SU-DHL-6 (cell line): ENCODE data around the gene ICAM4.

ENCODE experiments used
- H2AFZ ChIP-seq: fragments of 200-600 bp; sonication (generic); 2 replicates; pipeline ENCODE4 v1.6.1; 2014; ENCODE audit warnings: low read depth, mild to moderate bottlenecking, moderate library complexity, mixed read lengths, antibody characterized with exemption, low read length; ENCODE audit not compliant: severe bottlenecking
- H3F3A ChIP-seq: fragments of 200-600 bp; shearing (Covaris generic); 2 replicates; pipeline ENCODE4 v1.6.0; 2016; ENCODE audit warnings: antibody characterized with exemption, mild to moderate bottlenecking; ENCODE audit not compliant: insufficient read depth
- H3K27ac ChIP-seq: fragments of 200-600 bp; sonication (generic); 2 replicates; pipeline ENCODE4 v1.5.1; 2016; ENCODE audit warnings: low read depth, mild to moderate bottlenecking, low read length, moderate library complexity, mixed read lengths
- H3K27me3 ChIP-seq: fragments of 200-600 bp; sonication (generic), shearing (Covaris generic); 2 replicates; pipeline ENCODE4 v1.6.0; 2014; ENCODE audit warnings: mild to moderate bottlenecking, low read length
- H3K36me3 ChIP-seq: fragments of 200-600 bp; sonication (generic); 2 replicates; pipeline ENCODE4 v1.6.1; 2014; ENCODE audit warnings: mild to moderate bottlenecking, low read length, mixed read lengths
- H3K4me2 ChIP-seq: fragments of 300-600, 200-600 bp; shearing (Covaris generic), sonication (generic); 2 replicates; pipeline ENCODE4 v1.6.0; 2014; ENCODE audit warnings: low read length, low read depth, mild to moderate bottlenecking; ENCODE audit not compliant: poor library complexity, severe bottlenecking
- H3K4me3 ChIP-seq: fragments of 200-600 bp; sonication (generic); 2 replicates; pipeline ENCODE4 v1.5.1; 2014; ENCODE audit warnings: antibody characterized with exemption, low read length, mild to moderate bottlenecking, mixed read lengths; ENCODE audit not compliant: insufficient read depth, poor library complexity, severe bottlenecking
- H3K79me2 ChIP-seq: fragments of 200-600 bp; sonication (generic); 2 replicates; pipeline ENCODE4 v1.6.1; 2014; ENCODE audit warnings: mild to moderate bottlenecking, low read length, moderate library complexity; ENCODE audit not compliant: insufficient read depth
- H3K9ac ChIP-seq: fragments of 200-600 bp; sonication (generic); 2 replicates; pipeline ENCODE4 v1.7.0; 2014; ENCODE audit warnings: mild to moderate bottlenecking, low read length
- H3K9me2 ChIP-seq: fragments of 200-600 bp; sonication (generic); replicated peaks from 2 replicates; pipeline ENCODE4 v1.6.1; 2014; ENCODE audit warnings: low read length; ENCODE audit not compliant: insufficient read depth
- H3K9me3 ChIP-seq: fragments of 200-600 bp; sonication (generic); 2 replicates; pipeline ENCODE4 v1.6.1; 2014; ENCODE audit warnings: low read length, mixed read lengths; ENCODE audit not compliant: insufficient read depth
- H4K20me1 ChIP-seq: fragments of 200-600 bp; sonication (generic); 2 replicates; pipeline ENCODE4 v1.6.1; 2014; ENCODE audit warnings: low read depth, mild to moderate bottlenecking, antibody characterized with exemption, low read length, moderate library complexity, mixed read lengths
- EZH2phosphoT487 ChIP-seq: fragments of 200-600 bp; sonication (generic), shearing (Covaris generic); conservative IDR thresholded peaks from 2 replicates; pipeline ENCODE4 v1.6.1; 2018; ENCODE audit warnings: mild to moderate bottlenecking, antibody characterized with exemption, low read length, moderate library complexity, mixed read lengths
- TF ChIP-seq, protein P1 (sequence below): fragments of 200-600 bp; sonication (generic); IDR thresholded peaks from one replicate; pipeline ENCODE4 v1.5.1; 2017; ENCODE audit warnings: antibody characterized with exemption, mild to moderate bottlenecking, low read length, moderate library complexity; ENCODE audit not compliant: insufficient read depth, poor library complexity, severe bottlenecking

ICAM4 gene

DNA sequence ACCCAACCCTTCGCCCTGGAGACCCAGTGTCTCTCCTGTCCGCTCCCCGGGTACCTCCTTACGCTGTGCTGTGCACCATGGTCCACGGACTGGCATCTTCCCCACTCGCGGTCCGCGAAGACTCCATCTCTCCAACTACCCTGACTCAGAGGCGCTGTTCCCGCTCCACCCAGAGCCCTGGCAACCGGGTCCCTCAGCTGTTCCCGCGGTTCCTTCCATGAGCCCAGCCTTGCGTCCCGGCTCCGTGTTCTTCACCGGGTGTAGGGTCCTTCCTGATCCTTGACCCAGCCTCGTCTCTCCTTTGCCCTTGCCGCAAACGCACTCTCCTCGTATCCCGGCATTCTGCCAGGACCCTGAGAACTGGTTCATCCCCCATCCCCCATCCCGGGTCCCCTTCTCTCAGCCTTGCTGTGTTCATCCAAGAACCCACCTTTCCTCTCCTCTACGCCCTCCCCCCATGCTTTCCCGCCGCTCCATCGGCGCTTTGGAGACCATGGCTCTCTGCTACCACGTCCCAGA, 3.7 kb downstream of the ICAM4 start:
- no peaks in the 10 kb centered on the region for H3K79me2 ChIP-seq
- peak overlapping the region; percentile 62 for H3K9ac ChIP-seq
- peak overlapping the region; percentile 58 for H3K4me3 ChIP-seq
- H4K20me1 ChIP-seq = no peaks in the 10 kb centered on the region
- no peak for TF ChIP-seq EZH2phosphoT487
- H3K9me2 ChIP-seq = no peaks in the 10 kb centered on the region
- no peaks in the 10 kb centered on the region for H3K9me3 ChIP-seq
- H3K4me2 ChIP-seq = peak overlapping the region; percentile 80
- H3K27ac ChIP-seq = no peak overlapping the region
- peak overlapping the region; percentile 90 for H2AFZ ChIP-seq
- no peaks in the 10 kb centered on the region for H3K27me3 ChIP-seq
- peaks cover 14% of the 10 kb centered on the region for H3F3A ChIP-seq
- no peaks in the 10 kb centered on the region for H3K36me3 ChIP-seq

DNA sequence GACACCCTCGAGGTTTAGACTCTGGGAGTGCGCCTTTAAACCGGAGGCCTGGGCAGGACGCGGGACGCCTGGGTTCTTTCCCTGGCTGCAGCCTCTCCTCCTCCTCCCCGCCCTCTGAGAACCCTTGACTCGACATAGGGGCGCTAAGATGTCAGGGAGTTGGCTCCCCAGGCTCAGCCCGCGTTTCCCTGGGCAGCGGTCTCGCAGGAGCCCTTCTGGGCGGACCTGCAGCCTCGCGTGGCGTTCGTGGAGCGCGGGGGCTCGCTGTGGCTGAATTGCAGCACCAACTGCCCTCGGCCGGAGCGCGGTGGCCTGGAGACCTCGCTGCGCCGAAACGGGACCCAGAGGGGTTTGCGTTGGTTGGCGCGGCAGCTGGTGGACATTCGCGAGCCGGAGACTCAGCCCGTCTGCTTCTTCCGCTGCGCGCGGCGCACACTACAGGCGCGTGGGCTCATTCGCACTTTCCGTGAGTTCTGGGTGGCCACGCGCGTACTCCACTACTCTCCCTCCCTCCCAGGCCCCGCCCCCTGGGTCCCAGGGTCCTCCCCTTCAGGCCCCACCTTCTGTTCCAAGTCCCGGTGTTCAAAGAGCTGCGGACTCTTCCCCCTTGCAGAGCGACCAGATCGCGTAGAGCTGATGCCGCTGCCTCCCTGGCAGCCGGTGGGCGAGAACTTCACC, 4.3 kb downstream of the ICAM4 start:
- H2AFZ ChIP-seq = no peak overlapping the region

DNA sequence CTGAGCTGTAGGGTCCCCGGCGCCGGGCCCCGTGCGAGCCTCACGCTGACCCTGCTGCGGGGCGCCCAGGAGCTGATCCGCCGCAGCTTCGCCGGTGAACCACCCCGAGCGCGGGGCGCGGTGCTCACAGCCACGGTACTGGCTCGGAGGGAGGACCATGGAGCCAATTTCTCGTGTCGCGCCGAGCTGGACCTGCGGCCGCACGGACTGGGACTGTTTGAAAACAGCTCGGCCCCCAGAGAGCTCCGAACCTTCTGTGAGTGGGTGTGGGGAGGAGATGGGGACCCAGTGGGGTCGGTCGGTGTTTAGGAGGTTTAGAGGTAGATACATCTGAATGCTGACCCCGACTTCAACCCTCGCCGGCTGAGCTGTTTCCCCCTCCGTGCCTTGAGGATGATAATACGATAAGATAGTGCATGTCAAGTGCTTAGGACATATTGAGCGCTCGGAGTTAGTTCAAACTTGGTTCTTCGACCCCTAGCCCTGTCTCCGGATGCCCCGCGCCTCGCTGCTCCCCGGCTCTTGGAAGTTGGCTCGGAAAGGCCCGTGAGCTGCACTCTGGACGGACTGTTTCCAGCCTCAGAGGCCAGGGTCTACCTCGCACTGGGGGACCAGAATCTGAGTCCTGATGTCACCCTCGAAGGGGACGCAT, 4.9 kb downstream of the ICAM4 start:
- H3K4me3 ChIP-seq = peak overlapping the region; percentile 58
- no peak overlapping the region for H2AFZ ChIP-seq
- TF ChIP-seq, protein P1, sequence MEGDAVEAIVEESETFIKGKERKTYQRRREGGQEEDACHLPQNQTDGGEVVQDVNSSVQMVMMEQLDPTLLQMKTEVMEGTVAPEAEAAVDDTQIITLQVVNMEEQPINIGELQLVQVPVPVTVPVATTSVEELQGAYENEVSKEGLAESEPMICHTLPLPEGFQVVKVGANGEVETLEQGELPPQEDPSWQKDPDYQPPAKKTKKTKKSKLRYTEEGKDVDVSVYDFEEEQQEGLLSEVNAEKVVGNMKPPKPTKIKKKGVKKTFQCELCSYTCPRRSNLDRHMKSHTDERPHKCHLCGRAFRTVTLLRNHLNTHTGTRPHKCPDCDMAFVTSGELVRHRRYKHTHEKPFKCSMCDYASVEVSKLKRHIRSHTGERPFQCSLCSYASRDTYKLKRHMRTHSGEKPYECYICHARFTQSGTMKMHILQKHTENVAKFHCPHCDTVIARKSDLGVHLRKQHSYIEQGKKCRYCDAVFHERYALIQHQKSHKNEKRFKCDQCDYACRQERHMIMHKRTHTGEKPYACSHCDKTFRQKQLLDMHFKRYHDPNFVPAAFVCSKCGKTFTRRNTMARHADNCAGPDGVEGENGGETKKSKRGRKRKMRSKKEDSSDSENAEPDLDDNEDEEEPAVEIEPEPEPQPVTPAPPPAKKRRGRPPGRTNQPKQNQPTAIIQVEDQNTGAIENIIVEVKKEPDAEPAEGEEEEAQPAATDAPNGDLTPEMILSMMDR = no peak
- TF ChIP-seq EZH2phosphoT487 = no peak
- no peaks in the 10 kb centered on the region for H3K27me3 ChIP-seq
- H3K9ac ChIP-seq = peak overlapping the region; percentile 62
- no peak overlapping the region for H3K27ac ChIP-seq
- H3F3A ChIP-seq = peaks cover under 1% of the 10 kb centered on the region; the same call in 1 of the 2 replicates
- H3K4me2 ChIP-seq = peak overlapping the region; percentile 80
- no peaks in the 10 kb centered on the region for H3K9me2 ChIP-seq
- no peaks in the 10 kb centered on the region for H3K9me3 ChIP-seq
- no peaks in the 10 kb centered on the region for H3K79me2 ChIP-seq
- H4K20me1 ChIP-seq = no peaks in the 10 kb centered on the region
- H3K36me3 ChIP-seq = no peaks in the 10 kb centered on the region

More for the DNA sequence above, 4.3 kb downstream of the ICAM4 start:
- Histone ChIP-seq H3K9me2 (no peaks in the 10 kb centered on the region), H4K20me1 (no peaks in the 10 kb centered on the region), H3F3A (peaks cover 8% of the 10 kb centered on the region), H3K4me2 (peak overlapping the region; percentile 80), H3K79me2 (no peaks in the 10 kb centered on the region), H3K4me3 (peak overlapping the region; percentile 58), H3K9ac (peak overlapping the region; percentile 62), H3K27me3 (no peaks in the 10 kb centered on the region), H3K36me3 (no peaks in the 10 kb centered on the region), H3K9me3 (no peaks in the 10 kb centered on the region), H3K27ac (no peak overlapping the region)
- TF ChIP-seq EZH2phosphoT487 = no peak
- TF ChIP-seq, protein P1 = no peak
